ENCODE measurements around the gene ETHE1.

- TF ChIP-seq EP300 (IDR thresholded peaks at IDR 0.05; ENCODE audit: borderline replicate concordance in 1 of 2, low read depth in 2 of 2, low read length in 2 of 2): no peak
- TF ChIP-seq NRF1 (IDR thresholded peaks at IDR 0.05; ENCODE audit: low read depth, low read length): no peak
- no peak for TF ChIP-seq FOSL1 (IDR thresholded peaks at IDR 0.05; ENCODE audit: insufficient read depth, low read depth, low read length)
- TF ChIP-seq, protein P1, sequence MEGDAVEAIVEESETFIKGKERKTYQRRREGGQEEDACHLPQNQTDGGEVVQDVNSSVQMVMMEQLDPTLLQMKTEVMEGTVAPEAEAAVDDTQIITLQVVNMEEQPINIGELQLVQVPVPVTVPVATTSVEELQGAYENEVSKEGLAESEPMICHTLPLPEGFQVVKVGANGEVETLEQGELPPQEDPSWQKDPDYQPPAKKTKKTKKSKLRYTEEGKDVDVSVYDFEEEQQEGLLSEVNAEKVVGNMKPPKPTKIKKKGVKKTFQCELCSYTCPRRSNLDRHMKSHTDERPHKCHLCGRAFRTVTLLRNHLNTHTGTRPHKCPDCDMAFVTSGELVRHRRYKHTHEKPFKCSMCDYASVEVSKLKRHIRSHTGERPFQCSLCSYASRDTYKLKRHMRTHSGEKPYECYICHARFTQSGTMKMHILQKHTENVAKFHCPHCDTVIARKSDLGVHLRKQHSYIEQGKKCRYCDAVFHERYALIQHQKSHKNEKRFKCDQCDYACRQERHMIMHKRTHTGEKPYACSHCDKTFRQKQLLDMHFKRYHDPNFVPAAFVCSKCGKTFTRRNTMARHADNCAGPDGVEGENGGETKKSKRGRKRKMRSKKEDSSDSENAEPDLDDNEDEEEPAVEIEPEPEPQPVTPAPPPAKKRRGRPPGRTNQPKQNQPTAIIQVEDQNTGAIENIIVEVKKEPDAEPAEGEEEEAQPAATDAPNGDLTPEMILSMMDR (IDR thresholded peaks at IDR 0.05; ENCODE audit: control extremely low read depth in 1 of 3, insufficient read depth in 1 of 3, low read depth in 1 of 3, low read length in 3 of 3): no peak
- TF ChIP-seq POLR2A (IDR thresholded peaks at IDR 0.05; ENCODE audit: control extremely low read depth in 1 of 2, low read depth in 2 of 2, low read length in 2 of 2): no peak
- TF ChIP-seq TAF7 (optimal IDR thresholded peaks at IDR 0.05; ENCODE audit: borderline replicate concordance, low read depth, low read length): no peak
- TF ChIP-seq KDM1A (IDR thresholded peaks at IDR 0.05; ENCODE audit: borderline replicate concordance, low read length): no peak
- TF ChIP-seq TBP (IDR thresholded peaks at IDR 0.05; ENCODE audit: low read depth, low read length): no peak
- TF ChIP-seq, protein P2, sequence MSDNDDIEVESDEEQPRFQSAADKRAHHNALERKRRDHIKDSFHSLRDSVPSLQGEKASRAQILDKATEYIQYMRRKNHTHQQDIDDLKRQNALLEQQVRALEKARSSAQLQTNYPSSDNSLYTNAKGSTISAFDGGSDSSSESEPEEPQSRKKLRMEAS (IDR thresholded peaks at IDR 0.05): 0 out of 2 replicates have a peak, but pooled peaks have one; percentile 17
- no peak for TF ChIP-seq MAFK (IDR thresholded peaks at IDR 0.05; ENCODE audit: low read depth, low read length)
- TF ChIP-seq GABPA (IDR thresholded peaks at IDR 0.05; ENCODE audit: borderline replicate concordance, insufficient read depth, low read length): no peak
- no peak for TF ChIP-seq YY1 (IDR thresholded peaks at IDR 0.05; ENCODE audit: low read depth, low read length)
- TF ChIP-seq JUND (IDR thresholded peaks at IDR 0.05; ENCODE audit: low read length): no peak
Measured at GRCh38 chr19:43524922-43525835, 1.8 kb downstream of the ETHE1 start.

Data from H1 (cell line).